NB4 (cell line): Measurements from ENCODE around the gene TNN.

Source experiments
- DNase-seq: peaks from one replicate; pipeline ENCODE4 v3.0.0; 2010; ENCODE audit warnings: low read depth
- H3K4me3 ChIP-seq: one replicate; pipeline ENCODE4 v1.5.1; 2011; ENCODE audit warnings: mild to moderate bottlenecking, low read depth, low read length, moderate library complexity
- CTCF ChIP-seq: IDR thresholded peaks from one replicate; pipeline ENCODE4 v1.5.1; 2012; ENCODE audit warnings: low read depth, low read length
- MAX ChIP-seq: IDR thresholded peaks from 2 replicates; pipeline ENCODE4 v1.6.1; 2011; ENCODE audit warnings: low read depth, low read length
- MYC ChIP-seq: IDR thresholded peaks from 2 replicates; pipeline ENCODE4 v1.6.1; 2011; ENCODE audit warnings: low read depth, low read length
- POLR2A ChIP-seq: IDR thresholded peaks from 2 replicates; pipeline ENCODE4 v1.6.1; 2011; ENCODE audit warnings: mild to moderate bottlenecking; ENCODE audit not compliant: insufficient read length; ENCODE audit errors: extremely low read depth

Gene TNN

GRCh38 chr1:175072099-175072951 lies 4.7 kb downstream of the TNN start:
- H3K4me3 ChIP-seq = peak overlapping the region; percentile 41
- peak; percentile 91 for DNase-seq
- peak; percentile 91 for TF ChIP-seq MYC
- TF ChIP-seq MAX = peak; percentile 97
- no peak for TF ChIP-seq CTCF
- TF ChIP-seq POLR2A = no peak

- DNase-seq = peak; percentile 88
- peak; percentile 69; the same call in 1 of the 2 replicates for TF ChIP-seq MYC
- no peak for TF ChIP-seq POLR2A
- no peak for TF ChIP-seq MAX
- no peak for TF ChIP-seq CTCF
Observed at GRCh38 chr1:175073061-175073460, 5.4 kb downstream of the TNN start.

GRCh38 chr1:175073633-175074032 lies 6.0 kb downstream of the TNN start:
- no peak overlapping the region for H3K4me3 ChIP-seq
- no peak for TF ChIP-seq MYC
- no peak for TF ChIP-seq MAX
- TF ChIP-seq CTCF = no peak
- TF ChIP-seq POLR2A = no peak

More at GRCh38 chr1:175073061-175073460, 5.4 kb downstream of the TNN start:
- H3K4me3 ChIP-seq = no peak overlapping the region

GRCh38 chr1:175075572-175076568 lies 8.2 kb downstream of the TNN start:
- no peak overlapping the region for H3K4me3 ChIP-seq
- TF ChIP-seq POLR2A = no peak
- peak; percentile 22 for TF ChIP-seq CTCF
- no peak for TF ChIP-seq MYC
- peak; percentile 71 for DNase-seq

More at GRCh38 chr1:175073633-175074032, 6.0 kb downstream of the TNN start:
- peak; percentile 19 for DNase-seq

GRCh38 chr1:175077356-175078030 lies 9.9 kb downstream of the TNN start:
- no peak for TF ChIP-seq POLR2A
- no peak for TF ChIP-seq MAX
- no peak for TF ChIP-seq MYC
- TF ChIP-seq CTCF = no peak
- DNase-seq = no peak
- no peak overlapping the region for H3K4me3 ChIP-seq
